ENCODE measurements around the gene GRHL3.
A peak's percentile ranks its signal among the peaks of the same experiment; 100 is the strongest.

GRHL3 gene

GRCh38 chr1:24316645-24317044 is 2.5 kb upstream of the GRHL3 start:
- DNase-seq: no peak
- Histone ChIP-seq H3K27me3 (replicated peaks; ENCODE audit: control insufficient read depth, insufficient read depth, low read length, poor library complexity, severe bottlenecking) (no peaks in the 10 kb centered on the region), H3K36me3 (ENCODE audit: control insufficient read depth, insufficient read depth, low read length) (no peaks in the 10 kb centered on the region), H3K9me3 (ENCODE audit: control insufficient read depth, low read length) (no peaks in the 10 kb centered on the region), H3K27ac (ENCODE audit: insufficient read depth, low read length, poor library complexity, severe bottlenecking) (no peak overlapping the region), H3K4me1 (ENCODE audit: control insufficient read depth, insufficient read depth, low read length, poor library complexity, severe bottlenecking) (peaks cover 29% of the 10 kb centered on the region), H3K4me3 (ENCODE audit: insufficient read depth, low read depth, low read length, poor library complexity, severe bottlenecking) (no peak overlapping the region)

DNA sequence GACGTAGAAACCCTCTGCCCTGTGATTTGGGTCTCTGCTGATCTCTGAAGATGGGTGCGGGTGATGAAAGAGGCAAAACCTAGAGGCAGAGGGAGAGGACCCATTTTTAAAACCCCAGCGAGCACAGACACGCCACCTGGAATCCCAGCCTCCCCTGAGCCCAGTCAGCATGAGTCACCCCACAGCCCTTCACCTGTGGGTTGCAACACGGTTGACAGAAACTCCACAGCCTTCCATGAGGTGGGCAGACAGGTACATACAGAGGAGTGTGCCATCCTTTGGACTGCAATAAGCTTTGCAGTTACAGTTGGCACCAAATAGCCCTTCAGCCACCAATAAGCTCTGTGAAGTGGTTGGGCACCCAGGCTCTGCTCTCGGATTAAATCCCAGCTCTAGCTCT is 2.1 kb upstream of the GRHL3 start:
- Histone ChIP-seq H3K27me3 (replicated peaks; ENCODE audit: control insufficient read depth, insufficient read depth, low read length, poor library complexity, severe bottlenecking) (no peaks in the 10 kb centered on the region), H3K4me1 (ENCODE audit: control insufficient read depth, insufficient read depth, low read length, poor library complexity, severe bottlenecking) (peaks cover 34% of the 10 kb centered on the region), H3K9me3 (ENCODE audit: control insufficient read depth, low read length) (no peaks in the 10 kb centered on the region), H3K27ac (ENCODE audit: insufficient read depth, low read length, poor library complexity, severe bottlenecking) (no peak overlapping the region), H3K4me3 (ENCODE audit: insufficient read depth, low read depth, low read length, poor library complexity, severe bottlenecking) (no peak overlapping the region), H3K36me3 (ENCODE audit: control insufficient read depth, insufficient read depth, low read length) (no peaks in the 10 kb centered on the region)
- no peak for DNase-seq

- Histone ChIP-seq H3K36me3 (ENCODE audit: control insufficient read depth, insufficient read depth, low read length) (no peaks in the 10 kb centered on the region), H3K27ac (ENCODE audit: insufficient read depth, low read length, poor library complexity, severe bottlenecking) (no peak overlapping the region), H3K4me1 (ENCODE audit: control insufficient read depth, insufficient read depth, low read length, poor library complexity, severe bottlenecking) (peaks cover 44% of the 10 kb centered on the region), H3K4me3 (ENCODE audit: insufficient read depth, low read depth, low read length, poor library complexity, severe bottlenecking) (no peak overlapping the region), H3K27me3 (replicated peaks; ENCODE audit: control insufficient read depth, insufficient read depth, low read length, poor library complexity, severe bottlenecking) (no peaks in the 10 kb centered on the region), H3K9me3 (ENCODE audit: control insufficient read depth, low read length) (no peaks in the 10 kb centered on the region)
- no peak for DNase-seq
These were observed 1.1 kb upstream of the GRHL3 start for GRCh38 chr1:24317956-24318614.

DNA sequence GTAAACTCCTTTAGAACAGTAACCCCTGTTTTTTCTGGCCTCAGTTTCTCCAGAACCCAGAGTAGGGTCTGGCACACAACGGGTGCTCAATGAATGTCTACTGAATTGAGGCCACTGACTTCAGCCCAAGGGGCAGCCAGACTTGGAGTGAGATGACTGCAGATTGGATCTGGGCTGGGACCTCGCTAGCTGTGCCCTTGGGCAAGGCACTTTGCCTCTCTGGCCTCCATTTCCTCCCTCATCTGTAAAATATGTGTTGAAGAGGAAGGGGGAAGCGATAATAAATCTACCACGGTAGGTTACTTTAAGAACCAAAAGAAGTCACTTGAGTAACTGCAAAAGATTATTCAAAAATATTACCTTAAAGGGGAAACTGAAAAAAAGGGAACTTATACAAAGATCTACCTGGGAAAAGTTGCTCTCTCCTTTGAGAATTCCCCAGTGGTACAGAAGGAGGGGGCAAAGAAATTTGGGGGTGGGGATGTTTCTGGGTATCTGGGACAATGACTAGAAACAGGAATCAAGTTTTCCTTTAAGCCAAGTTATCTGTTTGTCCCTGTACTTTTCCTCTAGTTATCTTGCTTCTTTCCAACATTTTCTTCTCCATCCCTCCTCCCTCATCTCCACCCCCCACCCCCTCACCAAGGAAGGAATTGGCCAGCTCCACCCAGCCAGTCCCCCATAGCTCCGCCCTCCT is 394 bp upstream of the GRHL3 start:
- H3K4me1 ChIP-seq (ENCODE audit: control insufficient read depth, insufficient read depth, low read length, poor library complexity, severe bottlenecking): peaks cover 45% of the 10 kb centered on the region
- no peaks in the 10 kb centered on the region for H3K36me3 ChIP-seq (ENCODE audit: control insufficient read depth, insufficient read depth, low read length)
- no peaks in the 10 kb centered on the region for H3K27me3 ChIP-seq (replicated peaks; ENCODE audit: control insufficient read depth, insufficient read depth, low read length, poor library complexity, severe bottlenecking)
- H3K27ac ChIP-seq (ENCODE audit: insufficient read depth, low read length, poor library complexity, severe bottlenecking): no peak overlapping the region
- DNase-seq: no peak
- no peaks in the 10 kb centered on the region for H3K9me3 ChIP-seq (ENCODE audit: control insufficient read depth, low read length)
- H3K4me3 ChIP-seq (ENCODE audit: insufficient read depth, low read depth, low read length, poor library complexity, severe bottlenecking): peak overlapping the region; percentile 12

DNA sequence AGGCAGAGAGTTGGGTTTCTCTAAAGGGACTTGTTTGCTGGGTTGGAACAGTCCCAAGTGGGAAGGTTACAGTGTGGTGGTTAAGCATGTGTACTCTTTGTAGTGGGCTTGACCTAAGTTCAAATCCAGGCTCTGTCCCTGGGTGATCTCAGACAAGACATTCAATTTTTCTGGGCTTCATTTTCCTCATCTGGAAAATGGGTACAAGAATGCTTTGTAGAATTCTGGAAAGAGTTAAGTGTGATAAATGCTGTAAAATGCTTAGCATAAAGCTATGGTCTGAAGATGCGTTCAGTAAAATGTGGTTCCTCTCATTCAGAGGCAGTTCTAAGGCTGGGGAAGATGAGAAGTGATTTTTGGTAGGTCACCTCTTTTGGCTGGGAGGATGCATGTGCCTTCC is 805 bp downstream of the GRHL3 start:
- H3K27ac ChIP-seq (ENCODE audit: insufficient read depth, low read length, poor library complexity, severe bottlenecking): no peak overlapping the region
- no peak for DNase-seq
- H3K9me3 ChIP-seq (ENCODE audit: control insufficient read depth, low read length): no peaks in the 10 kb centered on the region
- H3K36me3 ChIP-seq (ENCODE audit: control insufficient read depth, insufficient read depth, low read length): no peaks in the 10 kb centered on the region
- no peak overlapping the region for H3K4me3 ChIP-seq (ENCODE audit: insufficient read depth, low read depth, low read length, poor library complexity, severe bottlenecking)
- peaks cover 45% of the 10 kb centered on the region for H3K4me1 ChIP-seq (ENCODE audit: control insufficient read depth, insufficient read depth, low read length, poor library complexity, severe bottlenecking)
- H3K27me3 ChIP-seq (replicated peaks; ENCODE audit: control insufficient read depth, insufficient read depth, low read length, poor library complexity, severe bottlenecking): no peaks in the 10 kb centered on the region

DNA sequence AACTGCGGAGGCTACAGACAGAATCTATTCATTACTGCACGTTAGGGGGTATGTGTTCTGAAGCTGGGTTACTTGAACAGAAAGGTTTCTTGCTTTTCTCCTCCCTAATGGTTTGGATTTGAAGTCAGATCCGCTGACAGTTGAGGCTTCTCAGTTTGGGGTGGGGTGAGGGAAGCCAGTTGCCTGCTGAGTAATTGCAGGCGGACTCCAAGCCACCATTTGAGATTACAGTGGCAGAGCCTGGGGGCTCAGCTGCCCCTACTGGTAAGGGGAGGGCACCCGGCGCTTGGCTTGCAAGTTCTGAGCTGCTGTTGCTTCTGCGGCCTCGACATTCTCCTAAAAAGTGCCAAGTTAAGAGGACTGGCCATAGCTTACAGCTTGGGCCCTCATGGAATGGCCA is 2.0 kb downstream of the GRHL3 start:
- no peaks in the 10 kb centered on the region for H3K27me3 ChIP-seq (replicated peaks; ENCODE audit: control insufficient read depth, insufficient read depth, low read length, poor library complexity, severe bottlenecking)
- no peak for DNase-seq
- peak overlapping the region; percentile 49 for H3K4me3 ChIP-seq (ENCODE audit: insufficient read depth, low read depth, low read length, poor library complexity, severe bottlenecking)
- no peaks in the 10 kb centered on the region for H3K9me3 ChIP-seq (ENCODE audit: control insufficient read depth, low read length)
- no peaks in the 10 kb centered on the region for H3K36me3 ChIP-seq (ENCODE audit: control insufficient read depth, insufficient read depth, low read length)
- H3K4me1 ChIP-seq (ENCODE audit: control insufficient read depth, insufficient read depth, low read length, poor library complexity, severe bottlenecking): peaks cover 45% of the 10 kb centered on the region
- no peak overlapping the region for H3K27ac ChIP-seq (ENCODE audit: insufficient read depth, low read length, poor library complexity, severe bottlenecking)

DNA sequence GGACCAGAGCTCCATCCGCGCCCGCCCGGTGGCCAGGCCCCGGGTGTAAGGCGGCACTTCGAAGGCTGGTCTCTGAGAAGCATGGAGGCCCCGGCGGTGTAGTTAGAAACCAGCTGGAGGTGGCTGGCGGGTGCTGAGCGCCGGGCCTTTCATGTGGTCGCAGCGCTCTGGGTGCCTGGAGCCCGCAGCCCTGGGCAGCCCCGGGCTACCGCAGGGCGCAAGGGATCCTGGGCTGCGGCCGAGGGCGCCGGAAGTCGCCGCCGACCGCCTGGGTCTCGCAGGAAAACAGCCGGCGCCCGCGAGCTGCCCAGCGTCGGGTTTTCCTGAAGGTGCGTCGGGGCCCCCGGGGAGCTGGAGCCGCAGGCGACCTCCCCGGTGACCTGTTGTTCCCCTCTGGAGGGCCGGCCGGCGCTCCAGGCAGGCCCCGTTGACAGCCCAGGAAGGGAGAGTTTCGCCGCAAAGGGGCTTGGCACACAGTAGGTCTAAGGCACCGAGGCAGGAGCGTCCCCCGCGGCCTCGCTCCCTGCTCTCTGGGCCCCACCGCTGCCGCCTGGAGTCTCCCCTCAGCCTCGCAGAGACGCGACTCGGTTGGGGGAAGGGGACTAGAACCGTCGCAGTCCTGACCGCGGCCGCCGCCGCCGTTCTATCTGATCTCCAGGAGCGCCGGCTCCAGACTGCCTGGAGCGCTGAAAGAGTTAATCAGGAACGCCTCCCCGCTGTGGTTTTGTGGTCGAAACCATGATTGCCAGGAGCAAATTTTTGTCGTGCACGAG is 2.7 kb downstream of the GRHL3 start:
- peaks cover 45% of the 10 kb centered on the region for H3K4me1 ChIP-seq (ENCODE audit: control insufficient read depth, insufficient read depth, low read length, poor library complexity, severe bottlenecking)
- no peaks in the 10 kb centered on the region for H3K27me3 ChIP-seq (replicated peaks; ENCODE audit: control insufficient read depth, insufficient read depth, low read length, poor library complexity, severe bottlenecking)
- H3K27ac ChIP-seq (ENCODE audit: insufficient read depth, low read length, poor library complexity, severe bottlenecking): no peak overlapping the region
- peak overlapping the region; percentile 49 for H3K4me3 ChIP-seq (ENCODE audit: insufficient read depth, low read depth, low read length, poor library complexity, severe bottlenecking)
- no peaks in the 10 kb centered on the region for H3K36me3 ChIP-seq (ENCODE audit: control insufficient read depth, insufficient read depth, low read length)
- no peaks in the 10 kb centered on the region for H3K9me3 ChIP-seq (ENCODE audit: control insufficient read depth, low read length)
- peak; percentile 50 to 56 (median 54) for DNase-seq

- Histone ChIP-seq H3K36me3 (ENCODE audit: control insufficient read depth, insufficient read depth, low read length) (no peaks in the 10 kb centered on the region), H3K27me3 (replicated peaks; ENCODE audit: control insufficient read depth, insufficient read depth, low read length, poor library complexity, severe bottlenecking) (no peaks in the 10 kb centered on the region), H3K27ac (ENCODE audit: insufficient read depth, low read length, poor library complexity, severe bottlenecking) (no peak overlapping the region), H3K4me3 (ENCODE audit: insufficient read depth, low read depth, low read length, poor library complexity, severe bottlenecking) (peak overlapping the region; percentile 49), H3K4me1 (ENCODE audit: control insufficient read depth, insufficient read depth, low read length, poor library complexity, severe bottlenecking) (peaks cover 45% of the 10 kb centered on the region), H3K9me3 (ENCODE audit: control insufficient read depth, low read length) (no peaks in the 10 kb centered on the region)
- no peak for DNase-seq
These were observed 3.5 kb downstream of the GRHL3 start for GRCh38 chr1:24322470-24323177.

GRCh38 chr1:24323281-24323680 is 4.1 kb downstream of the GRHL3 start:
- no peak overlapping the region for H3K4me3 ChIP-seq (ENCODE audit: insufficient read depth, low read depth, low read length, poor library complexity, severe bottlenecking)
- no peak overlapping the region for H3K27ac ChIP-seq (ENCODE audit: insufficient read depth, low read length, poor library complexity, severe bottlenecking)
- H3K4me1 ChIP-seq (ENCODE audit: control insufficient read depth, insufficient read depth, low read length, poor library complexity, severe bottlenecking): peaks cover 45% of the 10 kb centered on the region
- no peaks in the 10 kb centered on the region for H3K36me3 ChIP-seq (ENCODE audit: control insufficient read depth, insufficient read depth, low read length)
- no peaks in the 10 kb centered on the region for H3K27me3 ChIP-seq (replicated peaks; ENCODE audit: control insufficient read depth, insufficient read depth, low read length, poor library complexity, severe bottlenecking)
- no peak for DNase-seq
- H3K9me3 ChIP-seq (ENCODE audit: control insufficient read depth, low read length): no peaks in the 10 kb centered on the region
